HCT116 (cell line): ENCODE data around the gene FAM20C.

Experiments
- ELF1 ChIP-seq: IDR thresholded peaks from 2 replicates; pipeline ENCODE4 v1.6.1; 2012; ENCODE audit warnings: low read depth, borderline replicate concordance
- EZH2 ChIP-seq: fragments of 200-600 bp; sonication (generic); IDR thresholded peaks from 2 replicates; pipeline ENCODE4 v1.6.1; 2017; ENCODE audit warnings: antibody characterized with exemption, mixed run types
- EZH2phosphoT487 ChIP-seq: fragments of 200-600 bp; IDR thresholded peaks from 2 replicates; pipeline ENCODE4 v1.6.1; 2018; ENCODE audit warnings: antibody characterized with exemption, borderline replicate concordance
- POLR2A ChIP-seq: IDR thresholded peaks from 2 replicates; pipeline ENCODE4 v1.7.0; 2011; ENCODE audit warnings: borderline replicate concordance; ENCODE audit not compliant: insufficient read depth, insufficient read length; ENCODE audit errors: extremely low read depth
- POLR2AphosphoS5 ChIP-seq: IDR thresholded peaks from 2 replicates; pipeline ENCODE4 v1.6.1; 2011; ENCODE audit warnings: mild to moderate bottlenecking, low read depth, low read length, moderate library complexity
- RAD21 ChIP-seq: IDR thresholded peaks from 2 replicates; pipeline ENCODE4 v1.6.1; 2012; ENCODE audit warnings: low read depth, mild to moderate bottlenecking
- SIN3A ChIP-seq: IDR thresholded peaks from 2 replicates; pipeline ENCODE4 v1.6.1; 2012; ENCODE audit warnings: low read depth
- YY1 ChIP-seq: IDR thresholded peaks from 2 replicates; pipeline ENCODE4 v1.6.1; 2011; ENCODE audit warnings: low read length, low read depth, moderate library complexity, mild to moderate bottlenecking; ENCODE audit not compliant: insufficient replicate concordance; ENCODE audit errors: extremely low read depth
- ZNF274 ChIP-seq: fragments of 200-500 bp; sonication (Bioruptor generic); IDR thresholded peaks from 2 replicates; pipeline ENCODE4 v1.6.1; 2014; ENCODE audit warnings: mild to moderate bottlenecking, low read depth, low read length, inconsistent platforms
- TF ChIP-seq, protein P1 (sequence below), 3 experiments: fragments of 200-600 bp in 1 of 3; sonication (generic) in 1 of 3; IDR thresholded peaks in 2 of 3; conservative IDR thresholded peaks in 1 of 3; 2 replicates each; pipeline ENCODE4 v1.5.1; 2012 to 2017; ENCODE audit warnings: low read depth in 2 of 3, low read length in 2 of 3, antibody characterized with exemption in 1 of 3, borderline replicate concordance in 1 of 3, control low read depth in 1 of 3, mild to moderate bottlenecking in 1 of 3, mixed read lengths in 1 of 3, mixed run types in 1 of 3, moderate library complexity in 1 of 3; ENCODE audit not compliant: insufficient read depth in 1 of 3
- TF ChIP-seq, protein P2 (sequence below): IDR thresholded peaks from 2 replicates; pipeline ENCODE4 v1.6.1; 2012

DNA sequence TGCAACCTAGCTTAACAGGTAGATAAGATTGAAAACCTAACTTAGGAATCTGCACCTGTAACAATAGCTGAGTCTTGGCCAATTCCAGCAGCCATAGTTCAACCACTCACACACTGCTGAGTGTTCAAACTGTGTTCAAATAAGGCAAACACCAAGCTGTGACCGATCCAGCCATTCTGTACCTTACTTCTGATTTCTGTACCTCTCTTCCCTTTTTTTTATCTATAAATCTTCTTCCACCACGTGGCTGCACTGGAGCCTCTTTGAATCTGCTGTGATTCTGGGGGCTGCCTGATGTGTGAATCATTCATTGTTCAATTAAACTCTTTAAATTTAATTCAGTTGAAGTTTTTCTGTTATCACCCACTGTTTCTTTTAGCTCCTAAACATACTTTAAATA is 81.9 kb downstream of the FAM20C start:
- TF ChIP-seq, protein P1, sequence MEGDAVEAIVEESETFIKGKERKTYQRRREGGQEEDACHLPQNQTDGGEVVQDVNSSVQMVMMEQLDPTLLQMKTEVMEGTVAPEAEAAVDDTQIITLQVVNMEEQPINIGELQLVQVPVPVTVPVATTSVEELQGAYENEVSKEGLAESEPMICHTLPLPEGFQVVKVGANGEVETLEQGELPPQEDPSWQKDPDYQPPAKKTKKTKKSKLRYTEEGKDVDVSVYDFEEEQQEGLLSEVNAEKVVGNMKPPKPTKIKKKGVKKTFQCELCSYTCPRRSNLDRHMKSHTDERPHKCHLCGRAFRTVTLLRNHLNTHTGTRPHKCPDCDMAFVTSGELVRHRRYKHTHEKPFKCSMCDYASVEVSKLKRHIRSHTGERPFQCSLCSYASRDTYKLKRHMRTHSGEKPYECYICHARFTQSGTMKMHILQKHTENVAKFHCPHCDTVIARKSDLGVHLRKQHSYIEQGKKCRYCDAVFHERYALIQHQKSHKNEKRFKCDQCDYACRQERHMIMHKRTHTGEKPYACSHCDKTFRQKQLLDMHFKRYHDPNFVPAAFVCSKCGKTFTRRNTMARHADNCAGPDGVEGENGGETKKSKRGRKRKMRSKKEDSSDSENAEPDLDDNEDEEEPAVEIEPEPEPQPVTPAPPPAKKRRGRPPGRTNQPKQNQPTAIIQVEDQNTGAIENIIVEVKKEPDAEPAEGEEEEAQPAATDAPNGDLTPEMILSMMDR (IDR thresholded peaks at IDR 0.05 in 2 of 3, conservative IDR thresholded peaks at IDR 0.05 in 1 of 3; ENCODE audit: borderline replicate concordance in 1 of 3, insufficient read depth in 1 of 3, low read depth in 2 of 3, low read length in 2 of 3) = no peak
- no peak for TF ChIP-seq SIN3A
- TF ChIP-seq YY1 = no peak
- no peak for TF ChIP-seq POLR2A
- TF ChIP-seq, protein P2, sequence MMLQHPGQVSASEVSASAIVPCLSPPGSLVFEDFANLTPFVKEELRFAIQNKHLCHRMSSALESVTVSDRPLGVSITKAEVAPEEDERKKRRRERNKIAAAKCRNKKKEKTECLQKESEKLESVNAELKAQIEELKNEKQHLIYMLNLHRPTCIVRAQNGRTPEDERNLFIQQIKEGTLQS = no peak
- no peak for TF ChIP-seq ELF1
- no peak for TF ChIP-seq ZNF274
- TF ChIP-seq EZH2 = no peak
- no peak for TF ChIP-seq POLR2AphosphoS5
- no peak for TF ChIP-seq RAD21
- no peak for TF ChIP-seq EZH2phosphoT487
